Trophoblast cell (in vitro differentiated cells and primary cell): Measurements from ENCODE around the gene BRD9.

ENCODE experiments used
- DNase-seq, 2 donors: peaks; one replicate each; pipeline ENCODE4 v3.0.0-alpha.2; 2016
- H2AFZ ChIP-seq: 2 replicates; pipeline ENCODE4 v1.6.1; 2013; ENCODE audit warnings: low read length, moderate library complexity, mild to moderate bottlenecking; ENCODE audit not compliant: insufficient read depth, poor library complexity
- H2AK5ac ChIP-seq: 2 replicates; pipeline ENCODE4 v1.6.1; 2013; ENCODE audit warnings: mild to moderate bottlenecking, low read length
- H2BK120ac ChIP-seq: 2 replicates; pipeline ENCODE4 v1.6.1; 2013; ENCODE audit warnings: low read length, mild to moderate bottlenecking, moderate library complexity; ENCODE audit not compliant: insufficient read depth, poor library complexity
- H2BK12ac ChIP-seq: 2 replicates; pipeline ENCODE4 v1.6.1; 2013; ENCODE audit warnings: mild to moderate bottlenecking, low read length, moderate library complexity
- H2BK5ac ChIP-seq: 2 replicates; pipeline ENCODE4 v1.6.1; 2013; ENCODE audit warnings: low read length, low read depth, moderate library complexity, mild to moderate bottlenecking; ENCODE audit not compliant: poor library complexity
- H3K14ac ChIP-seq: 2 replicates; pipeline ENCODE4 v1.6.1; 2013; ENCODE audit warnings: mild to moderate bottlenecking, low read length
- H3K18ac ChIP-seq: 2 replicates; pipeline ENCODE4 v1.6.1; 2013; ENCODE audit warnings: mild to moderate bottlenecking, low read length
- H3K23ac ChIP-seq: 2 replicates; pipeline ENCODE4 v1.6.1; 2013; ENCODE audit warnings: low read length
- H3K27ac ChIP-seq: 2 replicates; pipeline ENCODE4 v1.5.1; 2013; ENCODE audit warnings: low read depth, mild to moderate bottlenecking, inconsistent platforms, low read length, moderate library complexity
- H3K27me3 ChIP-seq: 2 replicates; pipeline ENCODE4 v1.6.1; 2013; ENCODE audit warnings: inconsistent platforms, mild to moderate bottlenecking, low read length, moderate library complexity; ENCODE audit not compliant: insufficient read depth
- H3K36me3 ChIP-seq, 2 experiments: 1 replicate in 1 of 2; 2 replicates in 1 of 2; pipeline ENCODE4 v1.6.1; 2013; ENCODE audit warnings: low read length in 2 of 2, mild to moderate bottlenecking in 2 of 2, moderate library complexity in 1 of 2; ENCODE audit not compliant: insufficient read depth in 2 of 2, control insufficient read depth in 1 of 2
- H3K4ac ChIP-seq: 2 replicates; pipeline ENCODE4 v1.6.1; 2013; ENCODE audit warnings: low read depth, mild to moderate bottlenecking, low read length, moderate library complexity
- H3K4me1 ChIP-seq, 2 experiments: 1 replicate in 1 of 2; 2 replicates in 1 of 2; pipeline ENCODE4 v1.6.1; 2013; ENCODE audit warnings: low read length in 2 of 2, mild to moderate bottlenecking in 2 of 2, moderate library complexity in 1 of 2; ENCODE audit not compliant: insufficient read depth in 2 of 2, control insufficient read depth in 1 of 2
- H3K4me2 ChIP-seq: 2 replicates; pipeline ENCODE4 v1.6.1; 2013; ENCODE audit warnings: inconsistent platforms, mild to moderate bottlenecking, low read length, moderate library complexity
- H3K4me3 ChIP-seq: 2 replicates; pipeline ENCODE4 v1.5.1; 2013; ENCODE audit warnings: mild to moderate bottlenecking, low read depth, low read length, inconsistent platforms
- H3K79me1 ChIP-seq: one replicate; pipeline ENCODE4 v1.6.1; 2013; ENCODE audit warnings: low read length
- H3K79me2 ChIP-seq: 2 replicates; pipeline ENCODE4 v1.6.1; 2013; ENCODE audit warnings: low read length, mild to moderate bottlenecking; ENCODE audit not compliant: control insufficient read depth, insufficient read depth, poor library complexity
- H3K9ac ChIP-seq: 2 replicates; pipeline ENCODE4 v1.6.1; 2013; ENCODE audit warnings: mild to moderate bottlenecking, low read length
- H3K9me3 ChIP-seq: 2 replicates; pipeline ENCODE4 v1.6.1; 2013; ENCODE audit warnings: low read depth, mild to moderate bottlenecking, control low read depth, inconsistent platforms, low read length; ENCODE audit not compliant: insufficient read depth
- H4K12ac ChIP-seq: 2 replicates; pipeline ENCODE4 v1.6.1; 2013; ENCODE audit warnings: low read depth, mild to moderate bottlenecking, low read length, moderate library complexity
- H4K8ac ChIP-seq: 2 replicates; pipeline ENCODE4 v1.6.1; 2013; ENCODE audit warnings: low read depth, mild to moderate bottlenecking, low read length, moderate library complexity
- H4K91ac ChIP-seq: one replicate; pipeline ENCODE4 v1.6.1; 2013; ENCODE audit warnings: low read depth, mild to moderate bottlenecking, low read length, moderate library complexity
- WGBS: extraction: QIAGEN DNeasy Blood & Tissue Kit; methylation state at CpG from one replicate; pipeline ENCODE4 v1.1.7; 2013; ENCODE audit warnings: missing lambda C conversion rate; ENCODE audit not compliant: insufficient read length, insufficient coverage; ENCODE audit errors: extremely low coverage; 5-methylcytosine and 5-hydroxymethylcytosine counted together

The BRD9 gene

DNA sequence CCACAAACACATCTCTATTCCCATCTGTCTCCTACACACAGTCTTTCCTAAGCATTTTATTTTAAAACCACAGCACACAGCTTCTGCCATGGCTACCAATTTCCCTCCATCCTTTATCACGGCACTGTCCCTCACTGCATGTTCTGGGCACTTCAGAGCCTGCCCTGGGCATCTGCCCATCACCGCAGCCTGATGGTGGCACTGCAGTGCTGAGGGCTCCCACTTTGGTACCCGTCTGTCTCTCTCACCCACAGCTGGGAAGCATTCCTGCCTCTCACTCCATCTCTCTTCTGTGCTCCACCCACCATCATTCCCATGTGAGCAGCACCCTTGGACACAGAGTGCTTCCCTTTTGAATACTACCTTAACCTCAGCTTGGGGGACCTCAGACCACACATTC lies 73.5 kb downstream of the BRD9 start:
- no peaks in the 10 kb centered on the region for H3K79me1 ChIP-seq
- H2BK12ac ChIP-seq: no peak overlapping the region
- no peaks in the 10 kb centered on the region for H3K9me3 ChIP-seq
- H3K27me3 ChIP-seq: no peaks in the 10 kb centered on the region
- no peak overlapping the region for H3K14ac ChIP-seq
- H3K36me3 ChIP-seq: peaks cover 9 to 12% of the 10 kb centered on the region in 2 experiments
- no peak overlapping the region for H3K9ac ChIP-seq
- no peak overlapping the region for H3K23ac ChIP-seq
- H2BK5ac ChIP-seq: no peak overlapping the region
- no peak overlapping the region for H4K91ac ChIP-seq
- H3K27ac ChIP-seq: no peak overlapping the region
- H3K79me2 ChIP-seq: no peaks in the 10 kb centered on the region
- no peak overlapping the region for H2AFZ ChIP-seq
- no peak overlapping the region for H3K4me2 ChIP-seq
- no peak overlapping the region for H3K4ac ChIP-seq
- WGBS: no CpG with 5 or more reads among the region's 3 CpGs
- no peaks in the 10 kb centered on the region for H3K4me1 ChIP-seq
- H4K8ac ChIP-seq: no peak overlapping the region
- H3K18ac ChIP-seq: no peak overlapping the region
- no peak overlapping the region for H4K12ac ChIP-seq
- H2AK5ac ChIP-seq: no peak overlapping the region
- no peak overlapping the region for H3K4me3 ChIP-seq
- H2BK120ac ChIP-seq: no peak overlapping the region
- DNase-seq: no peak

DNA sequence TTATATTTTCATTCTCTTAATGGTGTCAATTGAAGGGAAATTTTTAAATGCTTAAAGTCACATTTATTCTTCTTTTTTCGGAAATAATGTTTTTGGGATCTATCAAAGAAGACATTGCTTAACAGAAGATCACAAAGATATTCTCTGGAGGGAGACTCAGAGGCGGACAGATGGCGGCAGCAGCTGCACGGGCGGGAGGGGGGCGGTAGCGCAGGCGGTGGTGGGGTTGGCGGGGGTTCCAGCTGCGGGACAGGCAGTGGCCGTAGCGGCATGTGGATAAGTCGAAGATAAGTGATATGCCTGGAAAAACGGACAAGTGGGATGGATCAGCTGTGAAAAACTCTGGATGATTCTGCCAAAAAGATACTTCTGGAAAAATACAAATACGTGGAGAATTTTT lies 76.4 kb downstream of the BRD9 start:
- no peaks in the 10 kb centered on the region for H3K79me1 ChIP-seq
- H3K18ac ChIP-seq: no peak overlapping the region
- no peak overlapping the region for H3K14ac ChIP-seq
- no peak overlapping the region for H2BK120ac ChIP-seq
- no peaks in the 10 kb centered on the region for H3K27me3 ChIP-seq
- no peak overlapping the region for H3K23ac ChIP-seq
- H3K4me1 ChIP-seq: no peaks in the 10 kb centered on the region
- H4K8ac ChIP-seq: no peak overlapping the region
- no peak overlapping the region for H3K4me2 ChIP-seq
- no peak overlapping the region for H3K4me3 ChIP-seq
- peaks cover 2 to 3% of the 10 kb centered on the region in 2 experiments for H3K36me3 ChIP-seq
- H2AK5ac ChIP-seq: no peak overlapping the region
- no peak overlapping the region for H2BK12ac ChIP-seq
- no CpG with 5 or more reads among the region's 15 CpGs for WGBS
- no peak overlapping the region for H2AFZ ChIP-seq
- H4K91ac ChIP-seq: no peak overlapping the region
- H2BK5ac ChIP-seq: no peak overlapping the region
- no peaks in the 10 kb centered on the region for H3K9me3 ChIP-seq
- no peaks in the 10 kb centered on the region for H3K79me2 ChIP-seq
- H3K9ac ChIP-seq: no peak overlapping the region
- no peak for DNase-seq
- H3K4ac ChIP-seq: no peak overlapping the region
- no peak overlapping the region for H3K27ac ChIP-seq
- no peak overlapping the region for H4K12ac ChIP-seq

DNA sequence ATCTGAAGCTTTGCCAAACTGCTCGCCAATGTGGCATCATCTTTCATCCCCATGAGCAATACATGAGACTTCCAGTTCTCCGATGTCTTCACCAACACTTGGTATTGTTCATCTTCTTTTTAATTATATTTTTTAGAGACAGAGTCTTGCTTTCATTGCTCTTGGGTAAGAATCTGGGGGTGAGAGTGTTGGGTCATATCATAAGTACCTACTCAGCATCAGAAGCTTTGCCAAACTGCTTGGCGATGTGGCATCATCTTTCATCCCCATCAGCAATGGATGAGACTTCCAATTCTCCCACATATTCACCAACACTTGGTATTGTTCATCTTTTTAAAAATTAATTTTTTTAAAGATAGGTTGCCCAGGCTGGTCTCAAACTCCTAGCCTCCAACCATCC lies 77.2 kb downstream of the BRD9 start:
- Histone ChIP-seq H3K36me3 (peaks cover 2 to 3% of the 10 kb centered on the region in 2 experiments), H3K9ac (no peak overlapping the region), H3K4me2 (no peak overlapping the region), H4K12ac (no peak overlapping the region), H3K79me1 (no peaks in the 10 kb centered on the region), H3K9me3 (no peaks in the 10 kb centered on the region), H3K18ac (no peak overlapping the region), H2AFZ (no peak overlapping the region), H2AK5ac (no peak overlapping the region), H3K4me1 (no peaks in the 10 kb centered on the region), H4K8ac (no peak overlapping the region), H4K91ac (no peak overlapping the region), H2BK120ac (no peak overlapping the region), H3K4me3 (no peak overlapping the region), H3K23ac (no peak overlapping the region), H3K27me3 (no peaks in the 10 kb centered on the region), H2BK5ac (no peak overlapping the region), H2BK12ac (no peak overlapping the region), H3K27ac (no peak overlapping the region), H3K4ac (no peak overlapping the region), H3K79me2 (no peaks in the 10 kb centered on the region), H3K14ac (no peak overlapping the region)
- no CpG with 5 or more reads among the region's 3 CpGs for WGBS
- DNase-seq: no peak
